ENCODE data around the gene FOXF2.

DNA sequence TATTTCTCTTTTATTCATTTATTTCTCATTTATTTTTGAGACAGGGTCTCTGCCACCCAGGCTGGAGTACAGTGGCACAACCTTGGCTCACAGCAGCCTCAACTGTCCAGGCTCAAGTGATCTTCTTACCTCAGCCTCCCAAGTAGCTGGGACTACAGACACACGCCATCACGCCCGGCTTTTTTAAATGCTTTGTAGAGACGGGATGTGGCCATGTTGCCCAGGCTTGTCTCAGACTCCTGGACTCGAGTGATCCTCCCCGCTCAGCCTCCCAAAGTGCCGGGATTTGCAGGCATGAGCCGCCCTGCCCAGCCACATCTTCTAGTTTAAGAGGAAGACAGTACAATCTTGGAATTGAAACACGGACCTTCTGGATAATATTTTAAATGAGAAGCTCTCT, 21.6 kb upstream of the FOXF2 start:
- TF ChIP-seq, protein P1, sequence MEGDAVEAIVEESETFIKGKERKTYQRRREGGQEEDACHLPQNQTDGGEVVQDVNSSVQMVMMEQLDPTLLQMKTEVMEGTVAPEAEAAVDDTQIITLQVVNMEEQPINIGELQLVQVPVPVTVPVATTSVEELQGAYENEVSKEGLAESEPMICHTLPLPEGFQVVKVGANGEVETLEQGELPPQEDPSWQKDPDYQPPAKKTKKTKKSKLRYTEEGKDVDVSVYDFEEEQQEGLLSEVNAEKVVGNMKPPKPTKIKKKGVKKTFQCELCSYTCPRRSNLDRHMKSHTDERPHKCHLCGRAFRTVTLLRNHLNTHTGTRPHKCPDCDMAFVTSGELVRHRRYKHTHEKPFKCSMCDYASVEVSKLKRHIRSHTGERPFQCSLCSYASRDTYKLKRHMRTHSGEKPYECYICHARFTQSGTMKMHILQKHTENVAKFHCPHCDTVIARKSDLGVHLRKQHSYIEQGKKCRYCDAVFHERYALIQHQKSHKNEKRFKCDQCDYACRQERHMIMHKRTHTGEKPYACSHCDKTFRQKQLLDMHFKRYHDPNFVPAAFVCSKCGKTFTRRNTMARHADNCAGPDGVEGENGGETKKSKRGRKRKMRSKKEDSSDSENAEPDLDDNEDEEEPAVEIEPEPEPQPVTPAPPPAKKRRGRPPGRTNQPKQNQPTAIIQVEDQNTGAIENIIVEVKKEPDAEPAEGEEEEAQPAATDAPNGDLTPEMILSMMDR (IDR thresholded peaks at IDR 0.05): no peak
- TF ChIP-seq POLR2A (IDR thresholded peaks at IDR 0.05) (no peak), EP300 (IDR thresholded peaks at IDR 0.05) (no peak)
